ENCODE data around the gene INSIG2. TPM values are rescaled to one million over a fixed set of nuclear protein-coding genes. Genes with fewer than 3 reads are reported as not detected.
A peak's percentile ranks its signal among the peaks of the same experiment; 100 is the strongest.

INSIG2 gene
- 13.0 TPM for total RNA-seq

DNA sequence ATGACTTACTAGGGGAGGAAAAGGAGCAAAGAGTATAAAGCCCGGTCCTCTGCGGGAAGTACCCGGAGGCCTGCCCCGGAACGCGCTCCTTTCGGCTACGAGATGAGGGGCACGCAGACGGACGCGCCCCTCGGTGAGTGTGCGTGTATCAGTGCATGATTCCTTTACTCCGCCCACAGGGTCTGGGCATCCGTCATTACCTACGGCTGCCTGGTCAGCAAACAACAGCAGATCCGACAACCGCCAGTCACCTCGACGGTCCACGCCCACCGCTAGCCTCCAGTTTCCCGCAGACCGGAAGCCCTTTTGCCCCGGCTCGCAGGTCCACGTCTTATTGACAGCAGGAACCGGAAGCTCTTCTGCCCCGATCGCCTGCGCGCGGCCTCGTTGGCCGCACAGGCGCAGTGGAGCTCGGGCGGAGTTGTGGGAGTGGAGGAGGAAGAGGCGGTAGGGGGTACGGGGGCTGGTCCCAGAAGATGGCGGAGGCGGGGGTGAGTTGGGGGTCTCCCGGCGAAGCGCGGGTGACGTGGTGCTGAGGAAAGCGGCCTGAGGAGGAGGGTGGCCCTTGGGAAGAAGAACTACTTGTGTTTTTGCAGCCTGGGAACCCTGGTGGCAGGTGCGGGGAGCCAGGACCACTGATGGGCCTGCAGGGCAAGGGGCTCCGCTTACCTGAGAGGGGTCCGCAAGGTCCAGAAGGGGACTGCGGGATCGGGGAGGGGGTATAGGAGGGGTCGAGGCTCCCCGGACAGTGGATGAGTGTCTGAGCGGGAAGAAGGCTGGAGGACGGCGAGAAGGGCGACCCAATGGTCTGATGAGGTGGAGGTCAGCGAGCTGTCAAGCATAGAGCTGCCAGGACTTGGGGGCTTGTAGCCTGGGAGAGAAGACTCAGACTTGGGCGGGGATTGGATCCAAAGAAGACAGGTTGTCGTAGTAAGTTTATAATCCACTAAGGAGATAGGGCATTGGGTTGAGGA, at the start of gene INSIG2:
Gene INSIG2, plus strand, starts transcription at position 421 of the 974 bp plus-strand sequence. CDS start 8,086 bp downstream, outside the sequence.
- Histone ChIP-seq H3K27me3 (ENCODE audit: control insufficient read depth in 3 of 3, insufficient read depth in 3 of 3, low read length in 3 of 3) (no peaks in the 10 kb centered on the region), H3K9me3 (ENCODE audit: control insufficient read depth in 3 of 3, low read length in 3 of 3) (no peaks in the 10 kb centered on the region)

GRCh38 chr2:118040891-118041290, 47.4 kb upstream of the INSIG2 start:
- no peaks in the 10 kb centered on the region for H3K9me3 ChIP-seq (ENCODE audit: control insufficient read depth in 3 of 3, low read length in 3 of 3)
- no peak overlapping the region for H3K27ac ChIP-seq (ENCODE audit: low read depth, low read length)
- peaks cover 0 to 12% (median 7%) of the 10 kb centered on the region in 3 donors for H3K27me3 ChIP-seq (ENCODE audit: control insufficient read depth in 3 of 3, insufficient read depth in 3 of 3, low read length in 3 of 3)
- no peak overlapping the region for H3K4me3 ChIP-seq (ENCODE audit: low read length in 3 of 3)
- H3K36me3 ChIP-seq (ENCODE audit: control insufficient read depth in 3 of 3, insufficient read depth in 3 of 3, low read length in 3 of 3): no peaks in the 10 kb centered on the region
- H3K9ac ChIP-seq (ENCODE audit: low read depth in 1 of 3, low read length in 3 of 3): no peak overlapping the region
- H3K4me1 ChIP-seq (ENCODE audit: control insufficient read depth in 3 of 3, insufficient read depth in 3 of 3, low read length in 3 of 3): no peaks in the 10 kb centered on the region

More for the DNA sequence above, at the start of gene INSIG2:
- peak within 1 kb of the TSS; percentile 88 to 92 (median 89) for H3K4me3 ChIP-seq (ENCODE audit: low read length in 3 of 3)
- H3K9ac ChIP-seq (ENCODE audit: low read depth in 1 of 3, low read length in 3 of 3): peak within 1 kb of the TSS; percentile 71 to 82 (median 78)
- peaks cover 4 to 12% (median 11%) of the 10 kb centered on the region in 3 donors for H3K4me1 ChIP-seq (ENCODE audit: control insufficient read depth in 3 of 3, insufficient read depth in 3 of 3, low read length in 3 of 3)
- peak within 1 kb of the TSS; percentile 71 for H3K27ac ChIP-seq (ENCODE audit: low read depth, low read length)
- H3K36me3 ChIP-seq (ENCODE audit: control insufficient read depth in 3 of 3, insufficient read depth in 3 of 3, low read length in 3 of 3): no peaks in the 10 kb centered on the region

DNA sequence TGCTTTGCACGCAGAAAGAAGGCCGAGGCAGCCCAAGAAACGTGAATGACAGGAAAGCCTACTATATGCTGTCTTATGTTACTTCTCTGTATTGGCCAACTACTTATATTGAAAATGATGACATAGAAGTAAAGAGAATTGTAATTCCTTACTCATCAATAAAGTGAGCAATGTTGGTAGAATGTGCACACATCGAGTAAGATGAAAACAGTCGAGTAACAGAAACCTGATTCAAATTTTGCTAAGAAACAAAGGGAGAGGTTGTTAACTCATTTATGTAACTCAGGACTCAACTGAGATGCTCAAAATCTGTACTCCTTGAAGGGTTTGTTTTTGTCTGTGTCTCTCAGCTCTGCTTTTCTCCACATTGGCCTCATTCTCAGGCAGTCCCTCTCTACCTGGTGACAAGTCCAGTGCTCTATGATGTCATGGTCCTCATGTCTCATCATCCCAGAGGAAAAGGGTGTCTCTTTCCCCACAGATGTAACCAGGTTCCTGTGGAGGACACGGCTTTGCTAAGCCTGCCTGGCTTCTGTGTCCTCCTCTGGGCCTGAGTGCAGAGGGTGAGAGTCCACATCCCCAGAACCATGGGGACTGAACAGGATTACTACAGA, 44.1 kb upstream of the INSIG2 start:
- Histone ChIP-seq H3K36me3 (ENCODE audit: control insufficient read depth in 3 of 3, insufficient read depth in 3 of 3, low read length in 3 of 3) (no peaks in the 10 kb centered on the region), H3K4me3 (ENCODE audit: low read length in 3 of 3) (no peak overlapping the region), H3K9ac (ENCODE audit: low read depth in 1 of 3, low read length in 3 of 3) (no peak overlapping the region), H3K4me1 (ENCODE audit: control insufficient read depth in 3 of 3, insufficient read depth in 3 of 3, low read length in 3 of 3) (no peaks in the 10 kb centered on the region), H3K27ac (ENCODE audit: low read depth, low read length) (no peak overlapping the region), H3K9me3 (ENCODE audit: control insufficient read depth in 3 of 3, low read length in 3 of 3) (no peaks in the 10 kb centered on the region), H3K27me3 (ENCODE audit: control insufficient read depth in 3 of 3, insufficient read depth in 3 of 3, low read length in 3 of 3) (peaks cover 0 to 12% (median 7%) of the 10 kb centered on the region in 3 donors)

GRCh38 chr2:118044854-118045253, 43.4 kb upstream of the INSIG2 start:
- Histone ChIP-seq H3K27ac (ENCODE audit: low read depth, low read length) (no peak overlapping the region), H3K4me1 (ENCODE audit: control insufficient read depth in 3 of 3, insufficient read depth in 3 of 3, low read length in 3 of 3) (no peaks in the 10 kb centered on the region), H3K4me3 (ENCODE audit: low read length in 3 of 3) (no peak overlapping the region), H3K36me3 (ENCODE audit: control insufficient read depth in 3 of 3, insufficient read depth in 3 of 3, low read length in 3 of 3) (no peaks in the 10 kb centered on the region), H3K9me3 (ENCODE audit: control insufficient read depth in 3 of 3, low read length in 3 of 3) (no peaks in the 10 kb centered on the region), H3K27me3 (ENCODE audit: control insufficient read depth in 3 of 3, insufficient read depth in 3 of 3, low read length in 3 of 3) (peaks cover 2 to 7% (median 7%) of the 10 kb centered on the region in 3 donors), H3K9ac (ENCODE audit: low read depth in 1 of 3, low read length in 3 of 3) (no peak overlapping the region)

DNA sequence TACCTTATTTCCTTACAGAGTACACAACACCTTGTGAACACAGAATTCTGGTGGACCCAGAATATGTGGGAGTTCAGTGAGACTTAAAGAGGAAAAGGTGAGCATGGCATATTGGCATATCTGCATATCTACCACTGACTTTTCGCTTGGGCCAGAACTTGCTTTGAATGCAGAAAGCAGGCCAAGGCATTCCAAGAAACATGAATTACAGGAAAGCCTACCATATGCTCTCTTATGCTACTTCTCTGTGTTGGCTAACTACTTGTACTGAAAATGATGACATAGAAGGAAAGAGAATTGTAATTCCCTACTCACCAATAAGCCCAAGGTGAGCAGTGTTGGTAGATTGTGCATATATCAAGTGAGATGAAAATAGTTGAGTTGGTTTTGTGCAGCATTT, 43.0 kb upstream of the INSIG2 start:
- H3K27me3 ChIP-seq (ENCODE audit: control insufficient read depth in 3 of 3, insufficient read depth in 3 of 3, low read length in 3 of 3): peaks cover 3 to 7% (median 7%) of the 10 kb centered on the region in 3 donors
- no peak overlapping the region for H3K4me3 ChIP-seq (ENCODE audit: low read length in 3 of 3)
- no peaks in the 10 kb centered on the region for H3K4me1 ChIP-seq (ENCODE audit: control insufficient read depth in 3 of 3, insufficient read depth in 3 of 3, low read length in 3 of 3)
- H3K9me3 ChIP-seq (ENCODE audit: control insufficient read depth in 3 of 3, low read length in 3 of 3): no peaks in the 10 kb centered on the region
- no peaks in the 10 kb centered on the region for H3K36me3 ChIP-seq (ENCODE audit: control insufficient read depth in 3 of 3, insufficient read depth in 3 of 3, low read length in 3 of 3)
- no peak overlapping the region for H3K27ac ChIP-seq (ENCODE audit: low read depth, low read length)
- H3K9ac ChIP-seq (ENCODE audit: low read depth in 1 of 3, low read length in 3 of 3): no peak overlapping the region

DNA sequence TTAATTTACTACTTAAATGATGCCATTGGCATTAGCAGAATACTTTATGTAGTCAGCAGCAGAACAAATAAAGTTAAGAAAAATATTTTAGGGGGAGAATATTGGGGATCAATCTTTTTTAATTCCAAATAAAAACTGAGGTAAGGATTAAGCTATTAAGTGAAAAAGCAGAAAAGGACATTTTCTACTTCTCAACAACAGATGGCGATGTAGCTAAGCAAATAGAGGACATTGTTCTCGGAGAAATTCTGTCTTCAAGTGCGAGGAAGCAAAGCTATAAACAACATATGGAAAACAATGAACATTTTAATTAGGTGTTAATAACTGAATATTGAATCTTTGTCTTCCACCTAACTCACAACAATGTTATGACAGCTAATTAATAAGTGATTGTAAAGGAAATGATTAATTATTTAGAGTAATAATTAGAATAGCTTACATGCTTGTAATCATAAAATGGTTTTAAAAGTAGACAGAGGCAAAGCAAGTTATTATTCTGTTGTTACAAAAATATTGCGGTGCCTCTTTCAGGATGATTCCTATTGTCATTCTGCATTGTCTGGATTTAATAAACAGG, 41.5 kb upstream of the INSIG2 start:
- Histone ChIP-seq H3K9ac (ENCODE audit: low read depth in 1 of 3, low read length in 3 of 3) (peak overlapping the region in 1 of 3 donors; percentile 51), H3K9me3 (ENCODE audit: control insufficient read depth in 3 of 3, low read length in 3 of 3) (no peaks in the 10 kb centered on the region), H3K36me3 (ENCODE audit: control insufficient read depth in 3 of 3, insufficient read depth in 3 of 3, low read length in 3 of 3) (no peaks in the 10 kb centered on the region), H3K4me1 (ENCODE audit: control insufficient read depth in 3 of 3, insufficient read depth in 3 of 3, low read length in 3 of 3) (no peaks in the 10 kb centered on the region), H3K27ac (ENCODE audit: low read depth, low read length) (no peak overlapping the region), H3K4me3 (ENCODE audit: low read length in 3 of 3) (peak overlapping the region in 1 of 3 donors; percentile 26), H3K27me3 (ENCODE audit: control insufficient read depth in 3 of 3, insufficient read depth in 3 of 3, low read length in 3 of 3) (peaks cover 3 to 4% (median 3%) of the 10 kb centered on the region in 3 donors)

- no peaks in the 10 kb centered on the region for H3K4me1 ChIP-seq (ENCODE audit: control insufficient read depth in 3 of 3, insufficient read depth in 3 of 3, low read length in 3 of 3)
- no peak overlapping the region for H3K27ac ChIP-seq (ENCODE audit: low read depth, low read length)
- peak overlapping the region in 1 of 3 donors; percentile 51 for H3K9ac ChIP-seq (ENCODE audit: low read depth in 1 of 3, low read length in 3 of 3)
- peaks cover 3 to 4% (median 3%) of the 10 kb centered on the region in 3 donors for H3K27me3 ChIP-seq (ENCODE audit: control insufficient read depth in 3 of 3, insufficient read depth in 3 of 3, low read length in 3 of 3)
- no peak overlapping the region for H3K4me3 ChIP-seq (ENCODE audit: low read length in 3 of 3)
- H3K36me3 ChIP-seq (ENCODE audit: control insufficient read depth in 3 of 3, insufficient read depth in 3 of 3, low read length in 3 of 3): no peaks in the 10 kb centered on the region
- no peaks in the 10 kb centered on the region for H3K9me3 ChIP-seq (ENCODE audit: control insufficient read depth in 3 of 3, low read length in 3 of 3)
These were observed 40.9 kb upstream of the INSIG2 start for GRCh38 chr2:118047380-118047826.

- H3K36me3 ChIP-seq (ENCODE audit: control insufficient read depth in 3 of 3, insufficient read depth in 3 of 3, low read length in 3 of 3): no peaks in the 10 kb centered on the region
- H3K4me1 ChIP-seq (ENCODE audit: control insufficient read depth in 3 of 3, insufficient read depth in 3 of 3, low read length in 3 of 3): no peaks in the 10 kb centered on the region
- no peaks in the 10 kb centered on the region for H3K9me3 ChIP-seq (ENCODE audit: control insufficient read depth in 3 of 3, low read length in 3 of 3)
- no peak overlapping the region for H3K9ac ChIP-seq (ENCODE audit: low read depth in 1 of 3, low read length in 3 of 3)
- no peak overlapping the region for H3K4me3 ChIP-seq (ENCODE audit: low read length in 3 of 3)
- H3K27me3 ChIP-seq (ENCODE audit: control insufficient read depth in 3 of 3, insufficient read depth in 3 of 3, low read length in 3 of 3): peaks cover 3 to 4% (median 3%) of the 10 kb centered on the region in 3 donors
- no peak overlapping the region for H3K27ac ChIP-seq (ENCODE audit: low read depth, low read length)
These were observed 39.9 kb upstream of the INSIG2 start for GRCh38 chr2:118048401-118048800.

DNA sequence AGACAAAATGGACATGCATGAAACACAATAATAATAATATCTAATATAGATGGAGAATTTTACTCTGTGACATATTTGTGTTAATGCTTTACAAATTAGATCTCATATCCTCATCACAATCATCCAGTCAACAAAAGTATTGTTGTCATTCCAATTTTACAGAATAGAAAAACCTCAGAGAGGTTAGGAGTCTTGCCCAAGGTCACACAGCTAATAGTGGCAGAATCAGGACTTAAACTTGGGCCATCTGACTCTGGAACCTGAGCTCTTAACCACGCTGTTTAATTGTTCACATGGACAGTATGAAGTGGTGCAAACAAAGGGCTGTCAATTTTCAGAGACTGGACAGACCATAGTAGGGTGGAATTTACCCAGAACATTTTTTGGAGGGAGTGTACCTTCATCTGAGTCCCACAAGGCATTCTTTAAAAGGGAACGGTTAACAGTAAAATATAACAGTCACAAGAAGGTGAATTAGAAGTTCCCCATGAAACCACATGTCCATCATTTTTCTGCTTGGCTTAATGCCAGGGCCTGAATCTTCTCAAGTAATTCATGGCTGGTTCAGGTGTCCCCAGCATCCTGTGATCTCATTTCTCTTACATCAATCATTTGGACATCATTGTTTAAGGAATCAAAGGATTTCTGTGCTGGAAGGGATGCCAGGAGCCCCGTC, 39.0 kb upstream of the INSIG2 start:
- Histone ChIP-seq H3K4me3 (ENCODE audit: low read length in 3 of 3) (no peak overlapping the region), H3K4me1 (ENCODE audit: control insufficient read depth in 3 of 3, insufficient read depth in 3 of 3, low read length in 3 of 3) (no peaks in the 10 kb centered on the region), H3K9ac (ENCODE audit: low read depth in 1 of 3, low read length in 3 of 3) (no peak overlapping the region), H3K27ac (ENCODE audit: low read depth, low read length) (no peak overlapping the region), H3K9me3 (ENCODE audit: control insufficient read depth in 3 of 3, low read length in 3 of 3) (no peaks in the 10 kb centered on the region), H3K36me3 (ENCODE audit: control insufficient read depth in 3 of 3, insufficient read depth in 3 of 3, low read length in 3 of 3) (no peaks in the 10 kb centered on the region), H3K27me3 (ENCODE audit: control insufficient read depth in 3 of 3, insufficient read depth in 3 of 3, low read length in 3 of 3) (peaks cover 3 to 5% (median 3%) of the 10 kb centered on the region in 3 donors)

All from skeletal muscle tissue (tissue), 4 donors.